HepG2 (cell line): ENCODE measurements around the gene CHD2. TPM values are rescaled to one million over a fixed set of nuclear protein-coding genes. Genes with fewer than 3 reads are reported as not detected.

Experiments
- KDM5A ChIP-seq: fragments of 200-600 bp; sonication (generic); IDR thresholded peaks from 2 replicates; pipeline ENCODE4 v1.7.0; 2018; ENCODE audit warnings: antibody characterized with exemption, mild to moderate bottlenecking, low read length, borderline replicate concordance
- POLR2G ChIP-seq: fragments of 200-400 bp; formaldehyde crosslinking; IDR thresholded peaks from 2 replicates; pipeline ENCODE4 v1.6.1; 2018; ENCODE audit warnings: mild to moderate bottlenecking, low read depth, low read length, moderate library complexity
- ZNF484 ChIP-seq: sonication (generic); formaldehyde crosslinking; IDR thresholded peaks from 2 replicates; pipeline ENCODE4 v1.5.1; 2020; ENCODE audit warnings: mild to moderate bottlenecking, low read depth, missing genetic modification reagents, borderline replicate concordance
- ZNF770 ChIP-seq: sonication (generic); formaldehyde crosslinking; IDR thresholded peaks from 2 replicates; pipeline ENCODE4 v1.5.0; 2020; ENCODE audit warnings: mild to moderate bottlenecking, missing genetic modification reagents
- polyA plus RNA-seq, 8 experiments: library from polyadenylated mRNA; depleted of rRNA in 3 of 8; stranded (reverse) in 7 of 8; unstranded in 1 of 8; fragments of >200 nt; fragmentation: Illumina TruSeq in 4 of 8; extraction: Trizol in 4 of 8; gene quantifications; 2 replicates each; pipeline versions ENCODE4 v1.2.1 to v1.2.3, GENCODE V29; 2011 to 2016; ENCODE audit warnings: low read depth in 4 of 8, missing spikeins in 1 of 8, mixed read lengths in 1 of 8; ENCODE audit not compliant: insufficient read depth in 1 of 8
- total RNA-seq, 5 experiments: library from RNA; depleted of rRNA; stranded (reverse); fragments of >200 nt; fragmentation: Illumina TruSeq; extraction: Trizol; gene quantifications; 2 replicates each; pipeline ENCODE4 v1.2.3, GENCODE V29; 2016; ENCODE audit warnings: low read depth in 1 of 5
- TF ChIP-seq, protein P1 (sequence below): IDR thresholded peaks from 2 replicates; pipeline ENCODE4 v1.6.1; 2016; ENCODE audit warnings: low read depth, missing genetic modification reagents, missing compliant biosample characterization
- TF ChIP-seq, protein P2 (sequence below), 2 experiments: fragments of 450-650 bp in 1 of 2; sonication (generic) in 1 of 2; formaldehyde crosslinking in 1 of 2; IDR thresholded peaks; 2 replicates each; pipeline versions ENCODE4 v1.6.1 to v1.8.0; 2016 to 2022; ENCODE audit warnings: antibody characterized with exemption in 1 of 2, mild to moderate bottlenecking in 1 of 2, missing genetic modification reagents in 1 of 2

Gene CHD2
- total and polyA plus RNA-seq, 2 of the 13 experiments (the other 11 are each of a cell fraction or from before 2014, with no cell fraction given): 54.0 to 54.1 TPM

DNA sequence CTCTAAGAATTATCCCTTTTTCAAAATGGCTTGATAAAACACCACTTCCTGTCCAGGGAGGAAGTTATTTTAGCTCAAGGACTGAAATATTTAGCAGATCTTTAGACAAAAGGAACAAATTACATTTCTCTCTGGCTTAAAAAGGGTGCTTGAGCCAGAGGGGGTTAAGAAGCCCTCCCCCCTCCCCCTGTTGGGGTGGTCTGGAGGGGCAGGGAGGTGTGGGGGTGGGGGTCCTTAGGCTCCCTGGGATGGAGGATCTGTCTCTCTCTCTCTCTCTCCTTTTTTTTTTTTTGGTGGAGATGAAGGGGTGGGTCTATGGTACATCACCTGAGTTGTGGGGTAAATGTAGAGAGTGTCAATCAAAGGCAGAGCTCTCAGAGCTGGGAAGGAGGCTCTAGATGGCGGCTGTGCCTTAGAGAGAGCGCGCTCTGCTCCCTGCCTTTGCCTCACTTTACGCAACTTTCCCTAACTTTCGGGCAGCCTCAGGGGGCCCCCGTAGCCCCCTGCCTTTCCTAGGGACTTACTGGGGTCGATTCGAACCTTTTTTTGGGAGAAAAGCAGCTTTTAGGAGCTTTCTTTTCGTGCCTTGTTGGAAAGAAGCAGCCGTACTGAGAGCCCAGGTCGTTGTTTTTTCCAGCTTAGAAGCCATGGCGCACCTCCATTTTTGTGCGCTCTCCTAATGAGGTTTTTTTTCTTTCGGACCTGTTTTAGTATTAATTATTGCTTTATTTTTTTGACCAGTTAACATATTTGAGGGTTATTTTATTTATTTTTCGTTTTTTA lies at the start of gene CHD2 (continued):
- TF ChIP-seq ZNF770: no peak
- TF ChIP-seq, protein P1, sequence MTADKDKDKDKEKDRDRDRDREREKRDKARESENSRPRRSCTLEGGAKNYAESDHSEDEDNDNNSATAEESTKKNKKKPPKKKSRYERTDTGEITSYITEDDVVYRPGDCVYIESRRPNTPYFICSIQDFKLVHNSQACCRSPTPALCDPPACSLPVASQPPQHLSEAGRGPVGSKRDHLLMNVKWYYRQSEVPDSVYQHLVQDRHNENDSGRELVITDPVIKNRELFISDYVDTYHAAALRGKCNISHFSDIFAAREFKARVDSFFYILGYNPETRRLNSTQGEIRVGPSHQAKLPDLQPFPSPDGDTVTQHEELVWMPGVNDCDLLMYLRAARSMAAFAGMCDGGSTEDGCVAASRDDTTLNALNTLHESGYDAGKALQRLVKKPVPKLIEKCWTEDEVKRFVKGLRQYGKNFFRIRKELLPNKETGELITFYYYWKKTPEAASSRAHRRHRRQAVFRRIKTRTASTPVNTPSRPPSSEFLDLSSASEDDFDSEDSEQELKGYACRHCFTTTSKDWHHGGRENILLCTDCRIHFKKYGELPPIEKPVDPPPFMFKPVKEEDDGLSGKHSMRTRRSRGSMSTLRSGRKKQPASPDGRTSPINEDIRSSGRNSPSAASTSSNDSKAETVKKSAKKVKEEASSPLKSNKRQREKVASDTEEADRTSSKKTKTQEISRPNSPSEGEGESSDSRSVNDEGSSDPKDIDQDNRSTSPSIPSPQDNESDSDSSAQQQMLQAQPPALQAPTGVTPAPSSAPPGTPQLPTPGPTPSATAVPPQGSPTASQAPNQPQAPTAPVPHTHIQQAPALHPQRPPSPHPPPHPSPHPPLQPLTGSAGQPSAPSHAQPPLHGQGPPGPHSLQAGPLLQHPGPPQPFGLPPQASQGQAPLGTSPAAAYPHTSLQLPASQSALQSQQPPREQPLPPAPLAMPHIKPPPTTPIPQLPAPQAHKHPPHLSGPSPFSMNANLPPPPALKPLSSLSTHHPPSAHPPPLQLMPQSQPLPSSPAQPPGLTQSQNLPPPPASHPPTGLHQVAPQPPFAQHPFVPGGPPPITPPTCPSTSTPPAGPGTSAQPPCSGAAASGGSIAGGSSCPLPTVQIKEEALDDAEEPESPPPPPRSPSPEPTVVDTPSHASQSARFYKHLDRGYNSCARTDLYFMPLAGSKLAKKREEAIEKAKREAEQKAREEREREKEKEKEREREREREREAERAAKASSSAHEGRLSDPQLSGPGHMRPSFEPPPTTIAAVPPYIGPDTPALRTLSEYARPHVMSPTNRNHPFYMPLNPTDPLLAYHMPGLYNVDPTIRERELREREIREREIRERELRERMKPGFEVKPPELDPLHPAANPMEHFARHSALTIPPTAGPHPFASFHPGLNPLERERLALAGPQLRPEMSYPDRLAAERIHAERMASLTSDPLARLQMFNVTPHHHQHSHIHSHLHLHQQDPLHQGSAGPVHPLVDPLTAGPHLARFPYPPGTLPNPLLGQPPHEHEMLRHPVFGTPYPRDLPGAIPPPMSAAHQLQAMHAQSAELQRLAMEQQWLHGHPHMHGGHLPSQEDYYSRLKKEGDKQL: no peak
- TF ChIP-seq POLR2G: peak; percentile 99
- TF ChIP-seq ZNF484 (CRISPR knock-in tag): no peak
- peak; percentile 69; the same call in 1 of the 2 replicates for TF ChIP-seq KDM5A
- TF ChIP-seq, protein P2, sequence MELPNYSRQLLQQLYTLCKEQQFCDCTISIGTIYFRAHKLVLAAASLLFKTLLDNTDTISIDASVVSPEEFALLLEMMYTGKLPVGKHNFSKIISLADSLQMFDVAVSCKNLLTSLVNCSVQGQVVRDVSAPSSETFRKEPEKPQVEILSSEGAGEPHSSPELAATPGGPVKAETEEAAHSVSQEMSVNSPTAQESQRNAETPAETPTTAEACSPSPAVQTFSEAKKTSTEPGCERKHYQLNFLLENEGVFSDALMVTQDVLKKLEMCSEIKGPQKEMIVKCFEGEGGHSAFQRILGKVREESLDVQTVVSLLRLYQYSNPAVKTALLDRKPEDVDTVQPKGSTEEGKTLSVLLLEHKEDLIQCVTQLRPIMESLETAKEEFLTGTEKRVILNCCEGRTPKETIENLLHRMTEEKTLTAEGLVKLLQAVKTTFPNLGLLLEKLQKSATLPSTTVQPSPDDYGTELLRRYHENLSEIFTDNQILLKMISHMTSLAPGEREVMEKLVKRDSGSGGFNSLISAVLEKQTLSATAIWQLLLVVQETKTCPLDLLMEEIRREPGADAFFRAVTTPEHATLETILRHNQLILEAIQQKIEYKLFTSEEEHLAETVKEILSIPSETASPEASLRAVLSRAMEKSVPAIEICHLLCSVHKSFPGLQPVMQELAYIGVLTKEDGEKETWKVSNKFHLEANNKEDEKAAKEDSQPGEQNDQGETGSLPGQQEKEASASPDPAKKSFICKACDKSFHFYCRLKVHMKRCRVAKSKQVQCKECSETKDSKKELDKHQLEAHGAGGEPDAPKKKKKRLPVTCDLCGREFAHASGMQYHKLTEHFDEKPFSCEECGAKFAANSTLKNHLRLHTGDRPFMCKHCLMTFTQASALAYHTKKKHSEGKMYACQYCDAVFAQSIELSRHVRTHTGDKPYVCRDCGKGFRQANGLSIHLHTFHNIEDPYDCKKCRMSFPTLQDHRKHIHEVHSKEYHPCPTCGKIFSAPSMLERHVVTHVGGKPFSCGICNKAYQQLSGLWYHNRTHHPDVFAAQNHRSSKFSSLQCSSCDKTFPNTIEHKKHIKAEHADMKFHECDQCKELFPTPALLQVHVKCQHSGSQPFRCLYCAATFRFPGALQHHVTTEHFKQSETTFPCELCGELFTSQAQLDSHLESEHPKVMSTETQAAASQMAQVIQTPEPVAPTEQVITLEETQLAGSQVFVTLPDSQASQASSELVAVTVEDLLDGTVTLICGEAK (IDR thresholded peaks at IDR 0.05): no peak; the same call in 1 of the 2 replicates
- TF ChIP-seq, protein P2 (CRISPR knock-in tag; IDR thresholded peaks at IDR 0.05): no peak
